ENCODE measurements around the gene PIWIL1.

PIWIL1 gene

GRCh38 chr12:130336723-130337487 lies 782 bp upstream of the PIWIL1 start:
- DNase-seq (ENCODE audit: low read depth), result no peak

DNA sequence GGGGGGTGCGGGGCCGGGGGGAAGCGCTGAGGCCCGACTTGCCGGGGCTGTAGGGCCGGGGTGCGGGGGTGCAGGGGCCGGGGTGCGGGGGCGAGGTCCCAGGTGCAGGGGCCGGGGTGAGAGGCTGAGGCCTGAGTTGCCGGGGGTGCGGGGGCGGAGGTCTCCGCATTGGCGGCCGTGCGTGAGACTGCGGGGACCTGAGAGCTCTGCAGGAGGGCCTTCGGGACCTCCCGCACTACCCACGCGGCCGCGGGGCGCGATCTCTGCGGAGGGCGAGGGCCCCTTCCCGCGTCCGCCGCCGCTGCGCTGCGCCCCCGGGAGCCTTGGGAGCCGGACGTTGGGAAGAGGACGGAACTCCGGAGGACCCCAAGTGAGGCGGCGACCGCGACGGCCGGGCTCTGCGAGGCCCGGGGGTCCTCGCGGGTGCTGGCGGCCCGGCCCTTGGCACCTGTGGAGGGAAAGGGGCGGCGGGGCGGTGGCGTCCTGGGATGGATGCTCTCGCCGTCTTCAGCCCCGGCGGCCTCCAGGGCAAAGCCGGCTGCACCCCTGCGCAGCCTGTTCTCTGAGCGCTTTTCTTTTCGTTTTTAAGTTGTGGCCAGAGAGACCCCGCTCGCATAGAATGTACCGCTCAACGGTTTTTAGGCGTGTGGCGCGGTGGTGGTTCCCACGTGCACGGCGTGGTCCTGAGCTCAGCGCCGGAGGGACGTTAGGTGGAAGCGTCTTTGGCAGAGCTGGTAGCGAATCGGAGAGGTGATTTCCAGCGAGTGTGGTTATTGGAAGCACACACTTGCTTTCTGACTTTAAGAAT lies 1.3 kb downstream of the PIWIL1 start:
- no peak for DNase-seq (ENCODE audit: low read depth)

GRCh38 chr12:130339951-130340350 lies 2.3 kb downstream of the PIWIL1 start:
- no peak for DNase-seq (ENCODE audit: low read depth)

- DNase-seq (ENCODE audit: low read depth), result no peak
These were observed 4.8 kb downstream of the PIWIL1 start for GRCh38 chr12:130342442-130342841.

DNA sequence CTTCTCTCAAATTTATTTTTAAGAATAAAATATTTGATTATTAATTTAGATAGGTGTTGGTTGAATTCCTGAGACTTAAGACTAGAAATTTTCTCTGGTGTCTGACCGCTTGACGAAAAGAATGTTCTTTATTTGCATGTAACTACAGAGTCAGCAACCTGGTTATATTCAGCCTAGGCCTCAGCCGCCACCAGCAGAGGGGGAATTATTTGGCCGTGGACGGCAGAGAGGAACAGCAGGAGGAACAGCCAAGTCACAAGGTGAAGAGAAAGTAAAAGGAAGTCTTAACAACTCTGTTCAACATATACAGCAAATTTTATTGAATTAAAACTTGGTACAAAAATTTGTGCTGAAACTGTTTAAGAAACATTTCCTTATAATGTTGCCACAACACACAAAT lies 5.2 kb downstream of the PIWIL1 start:
- DNase-seq (ENCODE audit: low read depth), result no peak

DNA sequence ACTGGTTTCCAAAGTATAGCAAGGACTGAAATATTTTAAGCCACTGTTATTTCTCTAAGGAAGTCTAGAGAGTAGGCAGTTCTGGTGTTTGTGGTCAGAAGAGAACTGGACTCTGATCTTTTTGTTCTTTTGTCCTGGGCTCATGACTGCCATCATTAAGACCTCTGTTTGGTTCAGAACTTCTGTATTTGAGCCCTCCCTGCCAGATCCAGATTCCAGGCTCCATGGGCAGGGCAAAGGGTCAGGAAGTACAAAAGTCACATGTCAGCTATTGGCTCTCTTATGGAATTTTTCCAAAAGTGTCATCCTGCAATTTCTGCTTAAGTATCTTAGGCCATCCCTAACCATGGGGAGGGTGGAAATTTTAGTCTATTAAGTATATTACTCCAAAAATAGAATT lies 6.8 kb downstream of the PIWIL1 start:
- no peak for DNase-seq (ENCODE audit: low read depth)

GRCh38 chr12:130345292-130345691 lies 7.6 kb downstream of the PIWIL1 start:
- DNase-seq (ENCODE audit: low read depth), result no peak

DNA sequence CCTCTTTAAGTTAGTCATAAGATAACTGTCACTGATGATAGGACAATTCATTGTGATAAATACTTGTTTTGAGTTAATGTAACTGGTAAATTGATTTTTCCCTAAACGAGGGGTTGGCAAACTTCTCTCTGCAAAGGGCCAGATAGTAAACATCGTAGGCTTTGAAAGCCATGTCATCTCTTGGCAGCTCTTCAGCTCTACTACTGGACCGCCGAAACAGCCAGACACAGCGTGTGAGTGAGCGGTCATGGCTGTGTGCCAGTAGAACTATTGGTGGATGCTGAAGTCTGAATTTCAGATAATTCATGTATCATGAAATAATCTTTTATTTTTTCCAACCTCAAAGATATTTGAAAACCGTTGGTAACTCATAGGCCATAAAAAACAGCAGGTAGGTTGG lies 9.9 kb downstream of the PIWIL1 start:
- DNase-seq (ENCODE audit: low read depth), result no peak

GRCh38 chr12:130350715-130351114 lies 13.0 kb downstream of the PIWIL1 start:
- no peak for DNase-seq (ENCODE audit: low read depth)

DNA sequence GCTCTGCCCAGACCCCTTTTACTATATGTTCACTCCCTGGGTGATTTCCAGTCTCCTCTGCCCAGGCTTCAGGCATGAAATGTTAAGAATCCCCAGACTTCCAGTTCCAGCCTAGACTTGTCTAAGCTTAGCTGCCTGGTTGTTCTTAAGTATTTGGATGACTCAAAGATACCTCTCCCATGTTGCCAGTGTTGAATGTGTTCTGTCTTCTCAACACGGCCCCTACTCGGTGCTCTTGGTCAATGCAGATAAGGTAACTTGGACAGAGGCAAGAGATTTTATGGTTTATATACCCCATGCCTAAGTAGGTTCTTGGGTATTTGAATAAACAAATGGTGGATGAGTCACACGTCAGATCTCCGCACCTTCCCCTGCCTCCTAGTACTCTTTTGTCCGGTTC lies 13.6 kb downstream of the PIWIL1 start:
- DNase-seq (ENCODE audit: low read depth), result no peak

DNA sequence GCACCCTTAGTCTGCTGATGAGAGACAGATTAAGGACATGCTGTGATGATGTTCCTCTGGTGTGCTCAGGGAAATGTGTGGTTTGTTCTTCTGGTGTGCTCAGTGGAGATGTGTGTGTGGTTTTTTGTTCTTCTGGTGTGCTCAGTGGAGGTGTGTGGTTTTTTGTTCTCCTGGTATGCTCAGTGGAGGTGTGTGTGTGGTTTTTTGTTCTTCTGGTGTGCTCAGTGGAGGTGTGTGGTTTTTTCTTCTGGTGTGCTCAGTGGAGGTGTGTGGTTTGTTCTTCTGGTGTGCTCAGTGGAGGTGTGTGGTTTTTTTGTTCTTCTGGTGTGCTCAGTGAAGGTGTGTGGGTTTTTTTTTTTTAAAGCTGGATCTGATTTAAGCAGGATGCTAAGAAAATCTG lies 15.4 kb downstream of the PIWIL1 start:
- DNase-seq (ENCODE audit: low read depth), result no peak

DNA sequence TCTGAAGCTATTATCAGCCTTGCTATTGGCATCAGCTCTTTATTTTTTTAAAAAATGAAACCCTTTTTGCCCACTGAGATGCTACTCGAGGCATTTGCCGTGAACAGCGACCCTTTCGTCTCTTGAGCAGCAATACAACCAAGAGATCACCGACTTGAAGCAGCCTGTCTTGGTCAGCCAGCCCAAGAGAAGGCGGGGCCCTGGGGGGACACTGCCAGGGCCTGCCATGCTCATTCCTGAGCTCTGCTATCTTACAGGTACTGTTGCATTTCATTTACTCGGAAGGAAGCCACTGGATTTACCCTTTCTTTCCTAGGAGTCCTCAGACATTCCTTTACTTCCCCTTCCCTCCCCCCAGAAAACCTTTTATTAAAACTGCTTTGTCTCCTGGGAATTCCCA lies 16.7 kb downstream of the PIWIL1 start:
- no peak for DNase-seq (ENCODE audit: low read depth)

DNA sequence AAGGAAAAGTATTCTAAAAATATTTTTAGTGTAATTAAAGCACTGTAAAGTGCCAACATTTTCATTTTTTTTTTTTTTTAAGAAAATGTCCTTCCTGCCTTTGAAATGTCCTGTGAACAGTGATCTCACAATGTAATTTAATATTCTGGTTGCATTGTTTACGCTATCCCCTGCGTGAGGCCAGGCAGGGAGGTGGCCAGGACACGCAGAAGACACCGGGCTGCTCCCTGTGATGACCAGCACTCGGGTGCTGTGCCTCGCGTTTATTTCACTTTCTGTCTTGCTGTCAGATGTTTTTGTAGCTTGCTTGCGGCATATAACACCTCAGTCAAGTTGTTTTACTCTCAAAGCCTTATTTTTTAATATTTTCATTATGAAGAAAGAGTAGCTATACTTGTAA lies 18.5 kb downstream of the PIWIL1 start:
- DNase-seq (ENCODE audit: low read depth), result no peak

- no peak for DNase-seq (ENCODE audit: low read depth)
These were observed 19.6 kb downstream of the PIWIL1 start for GRCh38 chr12:130357241-130357640.

GRCh38 chr12:130357729-130358330 lies 20.1 kb downstream of the PIWIL1 start:
- no peak for DNase-seq (ENCODE audit: low read depth)

- no peak for DNase-seq (ENCODE audit: low read depth)
These were observed 24.4 kb downstream of the PIWIL1 start for GRCh38 chr12:130362060-130362459.

DNA sequence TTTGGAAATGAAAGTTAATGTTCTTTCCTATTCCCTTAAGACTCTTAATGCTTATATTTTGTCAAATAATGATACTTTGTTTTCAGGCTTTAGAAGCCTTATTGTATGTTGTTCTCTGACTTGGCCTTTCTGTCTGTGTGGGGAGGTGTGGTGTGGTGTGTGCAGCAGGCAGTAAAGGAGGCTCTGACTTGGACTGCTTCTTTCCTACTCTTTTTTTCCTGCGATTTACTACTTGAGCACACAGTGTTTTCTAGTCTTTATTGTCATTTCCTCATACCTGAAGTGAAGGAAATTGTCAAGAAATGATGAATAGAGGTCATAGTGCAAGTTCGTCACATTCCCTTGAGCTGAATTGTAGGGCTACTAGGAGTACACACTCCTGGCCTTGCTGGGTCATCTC lies 26.9 kb downstream of the PIWIL1 start:
- DNase-seq (ENCODE audit: low read depth), result no peak

DNA sequence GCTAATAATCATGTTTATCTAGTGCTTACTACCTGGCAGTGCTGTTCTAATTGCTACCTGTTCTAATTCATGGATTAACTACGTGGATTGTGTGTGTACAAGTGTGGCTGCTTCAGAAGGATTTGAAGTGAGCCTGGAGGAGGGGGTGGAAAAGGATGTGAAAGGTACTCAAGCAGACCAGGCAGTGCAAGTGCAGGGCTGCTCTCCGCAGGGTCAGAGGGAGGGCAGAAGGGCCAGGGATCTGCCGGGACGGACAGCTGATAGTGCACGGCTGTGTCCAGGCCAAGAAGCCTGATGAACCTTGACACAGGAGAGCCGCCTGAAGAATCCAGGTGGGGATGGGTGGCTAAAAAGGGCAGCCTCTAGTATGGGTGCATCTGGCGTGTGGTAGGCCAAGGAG lies 28.5 kb downstream of the PIWIL1 start:
- DNase-seq (ENCODE audit: low read depth), result no peak

- DNase-seq (ENCODE audit: low read depth), result no peak
These were observed 29.3 kb downstream of the PIWIL1 start for GRCh38 chr12:130367003-130367402.

- DNase-seq (ENCODE audit: low read depth), result no peak
These were observed 29.8 kb downstream of the PIWIL1 start for GRCh38 chr12:130367523-130367922.

DNA sequence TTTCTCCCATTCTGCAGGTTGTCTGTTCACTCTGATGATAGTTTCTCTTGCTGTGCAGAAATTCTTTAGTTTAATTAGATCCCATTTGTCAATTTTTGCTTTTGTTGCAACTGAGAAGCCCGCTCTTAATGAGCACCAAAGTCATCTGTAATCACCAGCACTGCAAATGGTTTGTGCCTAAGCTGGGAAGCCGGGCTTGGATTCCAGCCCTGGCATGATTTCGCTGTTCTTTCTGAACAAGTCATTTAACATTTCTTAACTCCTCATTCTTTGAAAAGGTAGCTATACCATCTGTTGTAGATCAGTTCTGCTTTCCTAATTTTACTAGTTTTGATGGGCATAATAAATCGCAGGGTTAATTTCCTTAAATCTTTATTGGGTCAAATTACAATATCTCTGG lies 32.1 kb downstream of the PIWIL1 start:
- no peak for DNase-seq (ENCODE audit: low read depth)

DNA sequence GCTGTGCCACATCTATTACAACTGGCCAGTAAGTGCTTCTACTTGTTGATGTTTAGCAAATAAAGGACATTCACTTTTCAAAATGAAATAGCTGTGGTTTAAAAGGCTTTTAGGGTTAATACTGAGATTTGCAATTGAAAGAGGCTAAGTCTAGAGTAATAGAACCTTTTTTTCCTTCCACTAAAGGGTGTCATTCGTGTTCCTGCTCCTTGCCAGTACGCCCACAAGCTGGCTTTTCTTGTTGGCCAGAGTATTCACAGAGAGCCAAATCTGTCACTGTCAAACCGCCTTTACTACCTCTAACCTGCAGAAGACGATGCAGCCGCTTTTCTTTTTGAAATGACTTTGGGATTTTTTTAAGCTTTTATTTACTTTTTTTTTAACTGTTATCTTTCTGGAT lies 33.6 kb downstream of the PIWIL1 start:
- no peak for DNase-seq (ENCODE audit: low read depth)

DNA sequence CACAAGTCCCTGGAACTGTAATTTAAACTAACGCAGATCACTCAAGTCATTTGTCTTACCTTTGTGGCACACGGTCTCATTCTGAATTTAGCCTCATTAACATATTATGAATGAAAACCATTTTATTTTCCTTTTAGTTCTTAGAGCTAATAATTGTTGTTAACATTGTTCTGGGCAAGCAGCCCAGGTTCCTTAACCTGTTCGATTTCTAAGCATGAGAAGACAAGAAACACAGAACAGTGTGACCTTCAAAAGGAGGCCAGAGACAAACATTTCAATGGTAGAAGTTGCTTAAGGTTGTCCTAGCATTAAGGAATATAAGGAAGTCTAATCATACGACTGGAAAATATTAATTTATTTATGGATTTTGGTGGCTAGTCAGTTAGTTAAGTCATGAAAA lies 35.2 kb downstream of the PIWIL1 start:
- no peak for DNase-seq (ENCODE audit: low read depth)

All from T follicular helper cell (primary cell).